ENCODE measurements around the gene FOXA2. TPM values are rescaled to one million over a fixed set of nuclear protein-coding genes. Genes with fewer than 3 reads are reported as not detected.

FOXA2 gene
- polyA plus RNA-seq, 1 donor from 2014 or later: not detected

GRCh38 chr20:22548040-22548439 is 36.3 kb downstream of the FOXA2 start:
- Histone ChIP-seq H3K9me3 (ENCODE audit: low read length) (no peaks in the 10 kb centered on the region), H3K79me2 (replicated peaks; ENCODE audit: insufficient read depth, low read length) (no peaks in the 10 kb centered on the region), H3K4me3 (ENCODE audit: low read length) (no peak overlapping the region), H3K27me3 (ENCODE audit: insufficient read depth, low read depth, low read length) (peaks cover 6% of the 10 kb centered on the region), H3K9ac (ENCODE audit: low read length) (no peak overlapping the region), H4K20me1 (ENCODE audit: insufficient read depth) (no peaks in the 10 kb centered on the region), H3F3A (ENCODE audit: insufficient read depth, low read length, poor library complexity, severe bottlenecking) (no peaks in the 10 kb centered on the region), H3K4me2 (ENCODE audit: low read length) (no peak overlapping the region), H3K36me3 (ENCODE audit: insufficient read depth, low read length) (no peaks in the 10 kb centered on the region), H2AFZ (ENCODE audit: low read depth, low read length) (no peak overlapping the region), H3K9me2 (ENCODE audit: insufficient read depth, low read length) (no peaks in the 10 kb centered on the region), H3K27ac (ENCODE audit: low read length) (no peak overlapping the region)
- TF ChIP-seq REST (IDR thresholded peaks at IDR 0.05; ENCODE audit: borderline replicate concordance) (no peak), EZH2 (IDR thresholded peaks at IDR 0.05; ENCODE audit: borderline replicate concordance, insufficient read depth, low read length, poor library complexity, severe bottlenecking) (no peak), EP300 (conservative IDR thresholded peaks at IDR 0.05; ENCODE audit: poor library complexity, severe bottlenecking) (no peak), POLR2AphosphoS5 (IDR thresholded peaks at IDR 0.05) (no peak), MXI1 (conservative IDR thresholded peaks at IDR 0.05; ENCODE audit: poor library complexity, severe bottlenecking) (no peak), SMC3 (conservative IDR thresholded peaks at IDR 0.05; ENCODE audit: poor library complexity) (no peak), TAF1 (IDR thresholded peaks at IDR 0.05; ENCODE audit: low read depth) (no peak), CTCF (IDR thresholded peaks at IDR 0.05; ENCODE audit: poor library complexity, severe bottlenecking) (no peak), RAD21 (conservative IDR thresholded peaks at IDR 0.05) (no peak)

- no peak overlapping the region for H2AFZ ChIP-seq (ENCODE audit: low read depth, low read length)
- no peaks in the 10 kb centered on the region for H3K36me3 ChIP-seq (ENCODE audit: insufficient read depth, low read length)
- H3K9ac ChIP-seq (ENCODE audit: low read length): no peak overlapping the region
- no peaks in the 10 kb centered on the region for H3K79me2 ChIP-seq (replicated peaks; ENCODE audit: insufficient read depth, low read length)
- no peaks in the 10 kb centered on the region for H3K9me3 ChIP-seq (ENCODE audit: low read length)
- no peak overlapping the region for H3K4me3 ChIP-seq (ENCODE audit: low read length)
- no peak overlapping the region for H3K27ac ChIP-seq (ENCODE audit: low read length)
- no peaks in the 10 kb centered on the region for H3K27me3 ChIP-seq (ENCODE audit: insufficient read depth, low read depth, low read length)
- TF ChIP-seq MXI1 (conservative IDR thresholded peaks at IDR 0.05; ENCODE audit: poor library complexity, severe bottlenecking) (no peak), EP300 (conservative IDR thresholded peaks at IDR 0.05; ENCODE audit: poor library complexity, severe bottlenecking) (no peak), SMC3 (conservative IDR thresholded peaks at IDR 0.05; ENCODE audit: poor library complexity) (no peak)
- H4K20me1 ChIP-seq (ENCODE audit: insufficient read depth): no peaks in the 10 kb centered on the region
- no peak overlapping the region for H3K4me2 ChIP-seq (ENCODE audit: low read length)
- no peaks in the 10 kb centered on the region for H3K9me2 ChIP-seq (ENCODE audit: insufficient read depth, low read length)
- H3F3A ChIP-seq (ENCODE audit: insufficient read depth, low read length, poor library complexity, severe bottlenecking): no peaks in the 10 kb centered on the region
Observed at GRCh38 chr20:22546344-22546743, 38.0 kb downstream of the FOXA2 start.

GRCh38 chr20:22545045-22545444 is 39.3 kb downstream of the FOXA2 start:
- no peak overlapping the region for H3K4me2 ChIP-seq (ENCODE audit: low read length)
- H3K4me3 ChIP-seq (ENCODE audit: low read length): no peak overlapping the region
- H3K9ac ChIP-seq (ENCODE audit: low read length): no peak overlapping the region
- no peak for TF ChIP-seq POLR2AphosphoS5 (IDR thresholded peaks at IDR 0.05)
- TF ChIP-seq EP300 (conservative IDR thresholded peaks at IDR 0.05; ENCODE audit: poor library complexity, severe bottlenecking): no peak
- TF ChIP-seq EZH2 (IDR thresholded peaks at IDR 0.05; ENCODE audit: borderline replicate concordance, insufficient read depth, low read length, poor library complexity, severe bottlenecking): no peak
- TF ChIP-seq SMC3 (conservative IDR thresholded peaks at IDR 0.05; ENCODE audit: poor library complexity): no peak
- TF ChIP-seq TAF1 (IDR thresholded peaks at IDR 0.05; ENCODE audit: low read depth): no peak
- no peak for TF ChIP-seq REST (IDR thresholded peaks at IDR 0.05; ENCODE audit: borderline replicate concordance)
- TF ChIP-seq RAD21 (conservative IDR thresholded peaks at IDR 0.05): no peak
- no peak for TF ChIP-seq MXI1 (conservative IDR thresholded peaks at IDR 0.05; ENCODE audit: poor library complexity, severe bottlenecking)
- TF ChIP-seq CTCF (IDR thresholded peaks at IDR 0.05; ENCODE audit: poor library complexity, severe bottlenecking): no peak
- no peak overlapping the region for H2AFZ ChIP-seq (ENCODE audit: low read depth, low read length)
- H4K20me1 ChIP-seq (ENCODE audit: insufficient read depth): no peaks in the 10 kb centered on the region
- H3K27ac ChIP-seq (ENCODE audit: low read length): no peak overlapping the region
- no peaks in the 10 kb centered on the region for H3K27me3 ChIP-seq (ENCODE audit: insufficient read depth, low read depth, low read length)
- H3K36me3 ChIP-seq (ENCODE audit: insufficient read depth, low read length): no peaks in the 10 kb centered on the region
- H3K9me3 ChIP-seq (ENCODE audit: low read length): no peaks in the 10 kb centered on the region
- no peaks in the 10 kb centered on the region for H3F3A ChIP-seq (ENCODE audit: insufficient read depth, low read length, poor library complexity, severe bottlenecking)
- no peaks in the 10 kb centered on the region for H3K9me2 ChIP-seq (ENCODE audit: insufficient read depth, low read length)
- H3K79me2 ChIP-seq (replicated peaks; ENCODE audit: insufficient read depth, low read length): no peaks in the 10 kb centered on the region
